ENCODE results near the gene RSPRY1.

The RSPRY1 gene

DNA sequence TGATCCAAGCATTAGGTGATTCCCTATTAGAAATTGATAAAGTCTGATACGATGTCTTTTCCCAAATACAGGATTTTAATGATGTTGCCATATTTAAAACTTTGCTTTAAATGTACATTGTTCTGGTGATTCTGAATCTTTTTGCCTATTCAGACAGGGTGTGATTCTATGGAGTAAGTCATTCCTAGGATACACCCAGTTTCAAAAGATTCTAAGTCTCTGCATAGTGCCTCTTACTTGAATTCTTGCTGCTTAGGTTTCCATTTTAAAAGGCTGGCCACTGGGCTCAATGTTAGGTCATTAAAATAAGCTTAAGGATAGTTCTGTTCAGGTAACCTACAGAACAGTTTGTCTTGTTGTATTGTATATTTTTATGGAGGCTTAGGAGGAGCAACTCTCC lies 36.9 kb downstream of the RSPRY1 start:
- peaks cover 36% of the 10 kb centered on the region for H3K36me3 ChIP-seq (ENCODE audit: control insufficient read depth, insufficient read depth, low read length)
- no peaks in the 10 kb centered on the region for H3K4me1 ChIP-seq (ENCODE audit: control insufficient read depth, insufficient read depth, low read length)
- H3K4me3 ChIP-seq (ENCODE audit: insufficient read depth, low read depth, low read length): no peak overlapping the region
- H3K27ac ChIP-seq (ENCODE audit: insufficient read depth, low read depth, low read length, poor library complexity, severe bottlenecking): no peak overlapping the region
- no peaks in the 10 kb centered on the region for H3K9me3 ChIP-seq (ENCODE audit: control insufficient read depth, low read length)
- 100% methylated on average over 1 of the region's 1 CpG; no CpG with 5 or more reads in 1 of the 2 experiments for WGBS, 2 experiments
- H3K27me3 ChIP-seq (ENCODE audit: control insufficient read depth, insufficient read depth, low read length, poor library complexity, severe bottlenecking): no peaks in the 10 kb centered on the region

DNA sequence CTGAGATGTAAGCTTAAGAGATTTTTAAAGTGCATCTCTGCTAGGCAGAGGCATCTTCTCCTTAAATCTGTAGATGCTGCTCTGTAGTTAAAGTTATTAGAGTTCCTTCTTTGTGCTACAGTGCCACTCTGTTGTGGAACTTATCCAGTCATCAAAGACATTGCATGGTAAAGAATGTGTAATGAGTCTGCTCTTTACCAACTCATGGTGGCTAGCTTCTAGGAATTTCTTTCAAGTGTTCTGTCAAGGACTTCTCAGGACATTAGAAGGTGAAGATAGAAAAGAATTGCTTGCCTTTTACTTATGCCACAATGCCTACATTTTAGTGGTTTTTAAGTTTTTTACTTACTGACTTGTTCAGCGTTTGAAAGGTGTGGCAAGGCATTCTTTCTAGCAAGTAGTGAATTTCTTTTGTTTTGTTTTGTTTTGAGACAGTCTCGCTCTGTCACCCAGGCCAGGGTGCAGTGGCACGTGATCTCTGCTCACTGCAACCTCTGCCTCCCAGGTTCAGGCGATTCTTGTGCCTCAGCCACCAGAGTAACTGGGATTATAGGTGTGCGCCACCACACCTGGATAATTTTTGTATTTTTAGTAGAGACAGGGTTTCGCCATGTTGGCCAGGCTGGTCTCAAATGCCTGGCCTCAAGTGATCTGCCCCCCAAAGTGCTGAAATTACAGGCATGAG lies 38.7 kb downstream of the RSPRY1 start:
- H3K27me3 ChIP-seq (ENCODE audit: control insufficient read depth, insufficient read depth, low read length, poor library complexity, severe bottlenecking): no peaks in the 10 kb centered on the region
- H3K27ac ChIP-seq (ENCODE audit: insufficient read depth, low read depth, low read length, poor library complexity, severe bottlenecking): no peak overlapping the region
- peaks cover 38% of the 10 kb centered on the region for H3K36me3 ChIP-seq (ENCODE audit: control insufficient read depth, insufficient read depth, low read length)
- 93 to 95% methylated on average over 6 of the region's 6 CpGs for WGBS, 2 experiments
- H3K9me3 ChIP-seq (ENCODE audit: control insufficient read depth, low read length): no peaks in the 10 kb centered on the region
- no peaks in the 10 kb centered on the region for H3K4me1 ChIP-seq (ENCODE audit: control insufficient read depth, insufficient read depth, low read length)
- H3K4me3 ChIP-seq (ENCODE audit: insufficient read depth, low read depth, low read length): no peak overlapping the region

DNA sequence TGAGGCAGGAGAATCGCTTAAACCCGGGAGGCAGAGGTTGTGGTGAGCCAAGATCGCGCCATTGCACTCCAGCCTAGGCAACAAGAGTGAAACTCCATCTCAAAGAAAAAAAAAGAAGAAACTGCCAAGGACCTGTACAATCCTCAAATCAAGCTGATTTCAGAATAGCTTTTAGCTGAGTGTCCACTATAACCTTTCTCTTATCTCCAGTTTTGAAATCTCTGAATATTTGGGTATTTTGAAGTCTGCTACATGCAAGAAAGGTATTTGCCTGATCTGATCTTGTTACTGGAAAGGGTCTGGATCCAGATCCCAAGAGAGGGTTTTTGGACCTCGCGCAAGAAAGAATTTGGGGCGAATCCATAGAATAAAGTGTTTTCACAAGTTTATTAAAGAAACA lies 39.8 kb downstream of the RSPRY1 start:
- H3K4me1 ChIP-seq (ENCODE audit: control insufficient read depth, insufficient read depth, low read length): no peaks in the 10 kb centered on the region
- no peak overlapping the region for H3K27ac ChIP-seq (ENCODE audit: insufficient read depth, low read depth, low read length, poor library complexity, severe bottlenecking)
- WGBS, 2 experiments: 90 to 96% methylated on average over 7 of the region's 7 CpGs
- H3K36me3 ChIP-seq (ENCODE audit: control insufficient read depth, insufficient read depth, low read length): peaks cover 40% of the 10 kb centered on the region
- no peak overlapping the region for H3K4me3 ChIP-seq (ENCODE audit: insufficient read depth, low read depth, low read length)
- no peaks in the 10 kb centered on the region for H3K9me3 ChIP-seq (ENCODE audit: control insufficient read depth, low read length)
- H3K27me3 ChIP-seq (ENCODE audit: control insufficient read depth, insufficient read depth, low read length, poor library complexity, severe bottlenecking): no peaks in the 10 kb centered on the region

DNA sequence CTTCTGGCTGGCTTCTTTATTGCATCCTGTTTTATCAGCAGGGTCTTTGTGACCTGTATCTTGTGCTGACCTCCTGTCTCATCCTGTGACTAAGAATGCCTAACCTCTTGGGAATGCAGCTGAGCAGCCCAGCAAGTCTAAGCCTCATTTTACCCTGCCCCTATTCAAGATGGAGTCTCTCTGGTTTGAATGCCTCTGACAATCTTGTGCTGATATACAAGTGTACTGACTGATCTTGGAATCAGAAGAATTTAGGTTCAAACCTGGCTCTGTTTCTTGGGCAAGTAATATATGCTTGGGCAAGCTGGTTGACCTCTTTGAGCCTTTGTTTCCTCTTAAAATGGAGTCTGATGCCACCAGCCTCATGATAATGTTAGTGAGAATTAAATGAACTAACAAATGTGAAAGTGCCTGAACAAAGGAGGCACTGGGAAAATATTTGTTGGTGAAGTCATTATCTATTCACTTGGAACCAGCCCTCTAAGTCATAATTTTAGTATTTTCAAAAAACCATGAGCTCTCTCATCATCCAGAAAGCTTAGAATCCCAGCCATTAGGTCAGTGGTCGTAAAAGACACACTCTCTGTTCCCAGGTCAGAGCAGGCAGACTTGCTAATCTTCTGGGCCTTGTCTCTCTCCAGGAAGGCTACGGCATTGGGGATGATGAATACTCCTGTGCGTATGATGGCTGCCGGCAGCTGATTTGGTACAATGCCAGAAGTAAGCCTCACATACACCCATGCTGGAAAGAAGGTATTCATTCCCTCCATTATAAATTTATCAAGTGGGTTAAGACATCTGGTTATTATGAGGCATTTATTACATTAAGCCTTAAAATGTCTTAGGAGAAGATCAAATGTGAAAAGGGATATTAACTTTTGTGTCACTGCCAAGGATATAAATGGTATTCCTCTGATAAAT lies 40.8 kb downstream of the RSPRY1 start:
- no peaks in the 10 kb centered on the region for H3K9me3 ChIP-seq (ENCODE audit: control insufficient read depth, low read length)
- H3K4me3 ChIP-seq (ENCODE audit: insufficient read depth, low read depth, low read length): no peak overlapping the region
- 97 to 98% methylated on average over 4 of the region's 4 CpGs for WGBS, 2 experiments
- no peaks in the 10 kb centered on the region for H3K27me3 ChIP-seq (ENCODE audit: control insufficient read depth, insufficient read depth, low read length, poor library complexity, severe bottlenecking)
- no peaks in the 10 kb centered on the region for H3K4me1 ChIP-seq (ENCODE audit: control insufficient read depth, insufficient read depth, low read length)
- peaks cover 45% of the 10 kb centered on the region for H3K36me3 ChIP-seq (ENCODE audit: control insufficient read depth, insufficient read depth, low read length)
- H3K27ac ChIP-seq (ENCODE audit: insufficient read depth, low read depth, low read length, poor library complexity, severe bottlenecking): no peak overlapping the region

DNA sequence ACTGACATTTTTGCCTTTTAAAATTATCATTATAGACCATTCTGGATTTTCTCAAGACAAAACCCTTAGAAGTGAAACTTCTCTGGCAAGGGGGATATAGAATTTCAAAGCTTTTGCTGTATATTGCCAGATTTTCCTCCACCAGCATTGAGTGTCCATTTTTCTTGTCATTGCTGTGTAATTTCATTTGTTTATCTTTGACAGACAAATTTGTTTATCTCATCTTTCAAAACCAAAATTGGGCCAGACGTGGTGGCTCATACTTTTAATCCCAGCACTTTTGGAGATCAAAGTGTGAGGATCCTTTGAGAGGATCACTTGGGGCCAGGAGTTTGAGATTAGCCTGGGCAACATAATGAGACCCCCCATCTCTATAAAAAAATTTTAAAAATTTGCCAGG lies 43.0 kb downstream of the RSPRY1 start:
- Histone ChIP-seq H3K4me3 (ENCODE audit: insufficient read depth, low read depth, low read length) (no peak overlapping the region), H3K4me1 (ENCODE audit: control insufficient read depth, insufficient read depth, low read length) (no peaks in the 10 kb centered on the region), H3K27me3 (ENCODE audit: control insufficient read depth, insufficient read depth, low read length, poor library complexity, severe bottlenecking) (no peaks in the 10 kb centered on the region), H3K9me3 (ENCODE audit: control insufficient read depth, low read length) (no peaks in the 10 kb centered on the region), H3K27ac (ENCODE audit: insufficient read depth, low read depth, low read length, poor library complexity, severe bottlenecking) (no peak overlapping the region), H3K36me3 (ENCODE audit: control insufficient read depth, insufficient read depth, low read length) (peaks cover 47% of the 10 kb centered on the region)
- WGBS, 2 experiments: 89 to 92% methylated on average over 1 of the region's 1 CpG

DNA sequence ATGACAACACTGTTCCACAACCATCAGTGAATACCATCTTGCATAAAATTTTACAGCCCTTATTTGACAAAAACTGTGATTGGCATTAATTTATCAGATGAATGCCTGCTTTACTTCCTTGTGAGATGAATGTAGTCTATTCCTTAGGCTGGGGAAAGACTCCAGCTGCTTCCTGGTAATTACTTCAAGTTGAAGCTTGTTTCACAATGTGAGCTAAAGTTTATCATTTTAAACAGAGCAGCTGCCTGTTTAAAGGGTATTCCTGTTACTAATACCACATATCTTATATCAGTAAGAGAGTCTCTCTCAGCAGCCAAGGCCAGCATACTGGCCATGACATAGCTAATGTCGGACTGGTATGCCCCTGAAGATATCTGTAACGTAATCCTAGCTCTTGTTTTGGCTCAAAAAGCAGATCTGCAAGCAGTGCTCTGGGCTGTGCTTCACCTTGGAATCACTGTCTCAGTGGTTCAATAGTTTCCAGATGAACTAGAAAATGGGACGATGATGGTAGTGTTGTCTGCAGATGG lies 45.8 kb downstream of the RSPRY1 start:
- H3K27ac ChIP-seq (ENCODE audit: insufficient read depth, low read depth, low read length, poor library complexity, severe bottlenecking): no peak overlapping the region
- H3K4me1 ChIP-seq (ENCODE audit: control insufficient read depth, insufficient read depth, low read length): no peaks in the 10 kb centered on the region
- 92 to 95% methylated on average over 3 of the region's 3 CpGs for WGBS, 2 experiments
- H3K4me3 ChIP-seq (ENCODE audit: insufficient read depth, low read depth, low read length): no peak overlapping the region
- peaks cover 49% of the 10 kb centered on the region for H3K36me3 ChIP-seq (ENCODE audit: control insufficient read depth, insufficient read depth, low read length)
- H3K9me3 ChIP-seq (ENCODE audit: control insufficient read depth, low read length): no peaks in the 10 kb centered on the region
- no peaks in the 10 kb centered on the region for H3K27me3 ChIP-seq (ENCODE audit: control insufficient read depth, insufficient read depth, low read length, poor library complexity, severe bottlenecking)

DNA sequence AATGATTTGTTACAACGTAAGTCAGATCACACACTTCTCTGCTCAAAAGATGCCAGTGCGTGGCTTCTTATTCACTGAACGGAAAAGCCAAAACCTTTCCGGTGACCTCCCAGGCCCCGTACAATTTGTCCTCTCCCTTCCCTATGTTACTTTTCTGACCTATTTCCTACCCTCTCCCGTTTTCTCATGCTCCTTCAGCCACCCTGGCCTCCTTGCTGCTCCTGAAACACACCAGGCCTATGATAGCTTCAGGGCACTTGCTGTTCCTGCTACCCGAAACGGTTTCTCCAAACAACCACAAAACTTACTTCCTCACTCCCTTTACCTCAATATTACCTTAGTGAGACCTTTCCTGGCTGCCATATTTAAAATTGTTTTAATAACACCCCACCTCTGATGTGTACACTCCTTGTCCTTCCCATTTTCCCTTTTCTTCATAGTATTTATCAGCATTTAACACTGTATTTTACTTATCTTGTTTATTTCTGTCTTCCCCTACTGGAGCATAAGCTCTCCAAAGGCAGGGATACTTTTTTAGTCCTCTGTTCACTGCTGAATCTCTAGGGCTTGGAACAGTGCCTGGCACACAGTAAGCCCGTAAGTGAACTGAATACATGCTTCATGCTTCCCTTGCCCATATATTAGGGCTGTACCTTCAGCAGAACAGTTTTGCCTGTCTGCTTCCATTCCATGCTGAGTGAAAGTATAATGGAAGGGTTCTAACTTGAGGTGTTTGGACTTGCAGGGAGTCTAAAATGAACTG lies 48.0 kb downstream of the RSPRY1 start:
- Histone ChIP-seq H3K4me1 (ENCODE audit: control insufficient read depth, insufficient read depth, low read length) (no peaks in the 10 kb centered on the region), H3K4me3 (ENCODE audit: insufficient read depth, low read depth, low read length) (no peak overlapping the region), H3K9me3 (ENCODE audit: control insufficient read depth, low read length) (no peaks in the 10 kb centered on the region), H3K27ac (ENCODE audit: insufficient read depth, low read depth, low read length, poor library complexity, severe bottlenecking) (no peak overlapping the region), H3K27me3 (ENCODE audit: control insufficient read depth, insufficient read depth, low read length, poor library complexity, severe bottlenecking) (no peaks in the 10 kb centered on the region), H3K36me3 (ENCODE audit: control insufficient read depth, insufficient read depth, low read length) (peaks cover 36% of the 10 kb centered on the region)
- 94 to 96% methylated on average over 9 of the region's 9 CpGs for WGBS, 2 experiments

DNA sequence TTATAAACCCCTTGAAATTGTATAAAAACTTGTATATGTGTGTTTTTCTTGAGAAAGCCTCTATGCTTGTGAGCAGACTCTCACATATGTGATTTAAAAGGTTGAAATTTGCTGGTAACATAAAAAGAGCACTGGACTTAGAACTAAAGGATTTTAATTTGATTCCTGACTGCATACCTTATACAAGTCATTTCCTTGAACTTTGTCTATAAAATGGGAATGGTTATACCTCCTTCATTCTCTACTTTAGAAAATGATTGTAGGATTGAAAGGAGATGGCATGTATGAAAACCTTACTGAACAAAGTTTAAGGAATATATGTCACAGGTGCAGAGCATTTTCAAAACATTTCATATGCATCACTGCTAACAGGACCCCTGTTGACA lies 48.6 kb downstream of the RSPRY1 start:
- Histone ChIP-seq H3K27me3 (ENCODE audit: control insufficient read depth, insufficient read depth, low read length, poor library complexity, severe bottlenecking) (no peaks in the 10 kb centered on the region), H3K27ac (ENCODE audit: insufficient read depth, low read depth, low read length, poor library complexity, severe bottlenecking) (no peak overlapping the region), H3K36me3 (ENCODE audit: control insufficient read depth, insufficient read depth, low read length) (peaks cover 36% of the 10 kb centered on the region), H3K4me3 (ENCODE audit: insufficient read depth, low read depth, low read length) (no peak overlapping the region), H3K9me3 (ENCODE audit: control insufficient read depth, low read length) (no peaks in the 10 kb centered on the region), H3K4me1 (ENCODE audit: control insufficient read depth, insufficient read depth, low read length) (no peaks in the 10 kb centered on the region)

DNA sequence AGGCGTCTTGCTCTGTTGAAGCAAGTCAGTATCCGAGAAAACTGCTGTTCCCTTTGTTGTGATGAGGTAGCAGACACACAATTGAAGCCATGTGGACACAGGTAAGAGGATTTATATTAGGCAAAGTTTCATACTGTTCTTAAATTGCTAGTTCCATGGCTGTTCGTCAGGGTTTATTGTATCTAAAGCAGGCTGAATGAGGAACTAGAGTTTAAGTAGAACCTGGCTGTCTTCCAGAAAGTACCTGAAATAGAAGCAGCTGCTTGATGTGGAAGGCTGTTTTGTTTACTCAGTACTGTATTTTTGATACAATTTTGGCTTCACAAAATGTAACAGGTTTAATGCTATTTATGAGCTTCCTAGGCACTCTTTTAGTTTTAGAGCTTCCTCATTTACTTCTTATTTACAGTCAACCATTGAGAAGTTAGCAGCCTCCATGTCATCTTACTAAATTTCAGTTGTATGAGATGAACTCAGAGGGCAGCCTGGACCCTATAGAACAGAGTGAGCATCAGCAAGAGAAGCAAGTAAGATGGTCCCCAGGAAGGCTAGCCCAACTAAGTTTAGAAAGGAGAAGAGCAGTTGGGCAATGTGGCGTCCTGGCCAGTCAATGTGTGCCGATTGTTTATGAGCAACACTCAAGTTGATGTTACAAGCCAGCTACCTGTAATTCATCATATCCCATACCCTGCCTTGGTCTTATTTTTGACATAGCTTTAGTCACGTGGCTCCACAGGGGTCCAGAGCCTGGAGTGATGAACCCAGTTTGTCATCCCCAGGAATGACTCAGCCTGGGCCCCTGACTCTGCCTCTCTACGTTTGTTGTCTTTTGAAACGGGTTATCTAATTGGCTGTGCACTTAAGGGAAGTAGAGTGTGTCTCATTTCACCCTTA lies 49.2 kb downstream of the RSPRY1 start:
- no peak overlapping the region for H3K4me3 ChIP-seq (ENCODE audit: insufficient read depth, low read depth, low read length)
- H3K9me3 ChIP-seq (ENCODE audit: control insufficient read depth, low read length): no peaks in the 10 kb centered on the region
- H3K36me3 ChIP-seq (ENCODE audit: control insufficient read depth, insufficient read depth, low read length): peaks cover 36% of the 10 kb centered on the region
- H3K4me1 ChIP-seq (ENCODE audit: control insufficient read depth, insufficient read depth, low read length): no peaks in the 10 kb centered on the region
- WGBS, 2 experiments: 92 to 93% methylated on average over 8 of the region's 8 CpGs
- no peak overlapping the region for H3K27ac ChIP-seq (ENCODE audit: insufficient read depth, low read depth, low read length, poor library complexity, severe bottlenecking)
- H3K27me3 ChIP-seq (ENCODE audit: control insufficient read depth, insufficient read depth, low read length, poor library complexity, severe bottlenecking): no peaks in the 10 kb centered on the region

Data from ectodermal cell (in vitro differentiated cells).